Prostate gland (tissue), 2 donors: Measurements from ENCODE around the gene LRRC1.

Experiments
- POLR2AphosphoS5 ChIP-seq: sonication (generic); formaldehyde crosslinking; IDR thresholded peaks from one replicate; pipeline ENCODE4 v1.6.1; 2017; ENCODE audit warnings: antibody characterized with exemption
- TF ChIP-seq, protein P1 (sequence below), 4 experiments: fragments of 200-600 bp in 2 of 4; fragments of 450-650 bp in 2 of 4; sonication (generic) in 2 of 4; IDR thresholded peaks; 1 replicate in 3 of 4; 2 replicates in 1 of 4; pipeline ENCODE4 v1.5.1; 2016 to 2019; ENCODE audit warnings: antibody characterized with exemption in 4 of 4, mild to moderate bottlenecking in 2 of 4, moderate library complexity in 2 of 4

DNA sequence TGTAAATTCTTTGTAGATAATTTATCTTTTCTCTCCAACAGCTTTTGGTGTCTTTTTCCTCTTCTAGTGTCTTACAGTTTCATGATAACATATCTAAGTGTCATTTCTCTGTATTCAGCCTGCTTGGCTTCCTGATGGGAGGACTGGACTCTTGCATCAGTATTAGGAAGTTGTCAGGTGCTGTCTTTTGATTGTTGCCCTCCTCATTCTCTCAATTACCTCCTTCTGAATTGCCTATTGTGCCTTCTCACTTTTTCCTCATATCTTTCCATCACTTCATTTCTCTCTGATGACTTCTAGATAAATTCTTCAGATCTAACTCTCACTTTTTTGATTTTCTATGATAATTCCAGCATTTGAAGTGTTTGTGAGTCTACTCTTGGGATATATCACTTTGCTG, 162.0 kb downstream of the LRRC1 start:
- TF ChIP-seq, protein P1, sequence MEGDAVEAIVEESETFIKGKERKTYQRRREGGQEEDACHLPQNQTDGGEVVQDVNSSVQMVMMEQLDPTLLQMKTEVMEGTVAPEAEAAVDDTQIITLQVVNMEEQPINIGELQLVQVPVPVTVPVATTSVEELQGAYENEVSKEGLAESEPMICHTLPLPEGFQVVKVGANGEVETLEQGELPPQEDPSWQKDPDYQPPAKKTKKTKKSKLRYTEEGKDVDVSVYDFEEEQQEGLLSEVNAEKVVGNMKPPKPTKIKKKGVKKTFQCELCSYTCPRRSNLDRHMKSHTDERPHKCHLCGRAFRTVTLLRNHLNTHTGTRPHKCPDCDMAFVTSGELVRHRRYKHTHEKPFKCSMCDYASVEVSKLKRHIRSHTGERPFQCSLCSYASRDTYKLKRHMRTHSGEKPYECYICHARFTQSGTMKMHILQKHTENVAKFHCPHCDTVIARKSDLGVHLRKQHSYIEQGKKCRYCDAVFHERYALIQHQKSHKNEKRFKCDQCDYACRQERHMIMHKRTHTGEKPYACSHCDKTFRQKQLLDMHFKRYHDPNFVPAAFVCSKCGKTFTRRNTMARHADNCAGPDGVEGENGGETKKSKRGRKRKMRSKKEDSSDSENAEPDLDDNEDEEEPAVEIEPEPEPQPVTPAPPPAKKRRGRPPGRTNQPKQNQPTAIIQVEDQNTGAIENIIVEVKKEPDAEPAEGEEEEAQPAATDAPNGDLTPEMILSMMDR (IDR thresholded peaks at IDR 0.05) = no peak
- TF ChIP-seq POLR2AphosphoS5 = no peak
